Hindlimb muscle (tissue), 1 donor: ENCODE results near the gene METTL27. TPM values are rescaled to one million over a fixed set of nuclear protein-coding genes. Genes with fewer than 3 reads are reported as not detected.
"Not testable (repeated sequence)": the region's sequence is repeated elsewhere in the genome, so short reads cannot be mapped to it uniquely, and the experiment has no call there.

Source experiments
- DNase-seq: peaks from one replicate; pipeline ENCODE4 v3.0.0-alpha.2; 2013
- polyA plus RNA-seq: library from polyadenylated mRNA; unstranded; fragments of 120-200 nt; gene quantifications from one replicate; pipeline ENCODE4 v1.2.1, GENCODE V29; 2013; ENCODE audit not compliant: insufficient read length

Gene METTL27
- polyA plus RNA-seq, 1 donor, result 1.5 TPM

- no peak for DNase-seq
Observed at GRCh38 chr7:73838642-73839041, 3.7 kb downstream of the METTL27 start.

GRCh38 chr7:73837167-73837566 lies 5.1 kb downstream of the METTL27 start:
- DNase-seq, result not testable (repeated sequence)

GRCh38 chr7:73834626-73835191 lies 7.6 kb downstream of the METTL27 start:
- DNase-seq, result no peak

GRCh38 chr7:73833251-73833919 lies 8.9 kb downstream of the METTL27 start:
- DNase-seq, result no peak

GRCh38 chr7:73832806-73833205 lies 9.5 kb downstream of the METTL27 start:
- DNase-seq, result no peak

- DNase-seq, result no peak
Observed at GRCh38 chr7:73831834-73832651, 10.3 kb downstream of the METTL27 start.

GRCh38 chr7:73831584-73831833 lies 10.8 kb downstream of the METTL27 start:
- DNase-seq, result no peak

GRCh38 chr7:73830681-73831583 lies 11.4 kb downstream of the METTL27 start, which contains the start of gene CLDN4:
TSS of gene CLDN4 (plus strand) at chr7:73830996. CDS start at chr7:73831202, 206 bp downstream.
- no peak for DNase-seq

- DNase-seq, result no peak
Observed at GRCh38 chr7:73829921-73830680, 12.2 kb downstream of the METTL27 start.

GRCh38 chr7:73829505-73829904 lies 12.8 kb downstream of the METTL27 start:
- DNase-seq, result no peak

GRCh38 chr7:73828972-73829371 lies 13.3 kb downstream of the METTL27 start:
- DNase-seq, result no peak

GRCh38 chr7:73828107-73828803 lies 14.1 kb downstream of the METTL27 start:
- no peak for DNase-seq

- DNase-seq, result no peak
Observed at GRCh38 chr7:73827567-73828106, 14.7 kb downstream of the METTL27 start.

GRCh38 chr7:73824986-73825385 lies 17.3 kb downstream of the METTL27 start:
- no peak for DNase-seq

- DNase-seq, result no peak
Observed at GRCh38 chr7:73823873-73824592, 18.3 kb downstream of the METTL27 start.

- no peak for DNase-seq
Observed at GRCh38 chr7:73823257-73823656, 19.1 kb downstream of the METTL27 start.

GRCh38 chr7:73822319-73823173 lies 19.8 kb downstream of the METTL27 start:
- no peak for DNase-seq

- DNase-seq, result not testable (repeated sequence)
Observed at GRCh38 chr7:73821597-73822285, 20.6 kb downstream of the METTL27 start.

- no peak for DNase-seq
Observed at GRCh38 chr7:73820013-73820412, 22.3 kb downstream of the METTL27 start.
